ENCODE data around the gene HIVEP3.

The HIVEP3 gene

DNA sequence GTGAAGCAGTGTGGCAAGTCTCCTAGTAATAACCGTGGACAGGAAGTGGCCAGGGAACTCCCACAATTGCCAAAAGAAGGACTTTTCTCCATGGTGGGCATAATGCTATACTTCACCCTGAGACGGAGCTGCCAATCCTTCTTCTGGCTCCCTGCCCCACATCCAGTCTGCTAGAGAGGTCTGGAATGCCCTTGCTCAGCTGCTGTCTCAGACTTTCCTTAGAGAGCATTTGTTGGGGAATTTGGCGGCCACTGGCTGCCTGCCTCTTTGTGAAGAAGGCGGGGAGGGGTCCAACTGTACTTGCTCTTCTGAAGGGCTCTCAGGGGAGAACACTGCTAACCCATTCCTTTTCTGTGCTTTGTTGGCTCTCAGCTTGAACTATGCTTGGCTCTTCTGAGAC, 310.5 kb downstream of the HIVEP3 start:
- ChIA-PET POLR2A (no interaction called here), CTCF (no interaction called here)
- H3K4me3 ChIP-seq (ENCODE audit: control insufficient read depth in 1 of 7, extremely low read depth in 1 of 7, insufficient read depth in 4 of 7, low read depth in 2 of 7, low read length in 6 of 7): no peak overlapping the region
- H3K36me3 ChIP-seq (ENCODE audit: control insufficient read depth in 4 of 4, insufficient read depth in 4 of 4, low read length in 3 of 4): no peaks in the 10 kb centered on the region
- no peak for DNase-seq
- H3K9me3 ChIP-seq (ENCODE audit: control extremely low read depth in 1 of 5, control insufficient read depth in 4 of 5, insufficient read depth in 2 of 5, low read depth in 1 of 5, low read length in 4 of 5): peaks cover 0 to 2% (median 0%) of the 10 kb centered on the region in 5 experiments
- no peaks in the 10 kb centered on the region for H3K27me3 ChIP-seq (replicated peaks in 2 of 5; ENCODE audit: control insufficient read depth in 4 of 5, insufficient read depth in 5 of 5, low read length in 4 of 5)
- peaks cover 0 to 14% (median 0%) of the 10 kb centered on the region in 4 experiments for H3K4me1 ChIP-seq (ENCODE audit: control extremely low read depth in 1 of 4, control insufficient read depth in 4 of 4, insufficient read depth in 4 of 4, low read length in 3 of 4)
- H3K27ac ChIP-seq (ENCODE audit: insufficient read depth in 1 of 2, low read depth in 1 of 2, low read length in 2 of 2, poor library complexity in 1 of 2, severe bottlenecking in 2 of 2): no peak overlapping the region
- WGBS (ENCODE audit: insufficient coverage): 92% methylated on average over 4 of the region's 4 CpGs

DNA sequence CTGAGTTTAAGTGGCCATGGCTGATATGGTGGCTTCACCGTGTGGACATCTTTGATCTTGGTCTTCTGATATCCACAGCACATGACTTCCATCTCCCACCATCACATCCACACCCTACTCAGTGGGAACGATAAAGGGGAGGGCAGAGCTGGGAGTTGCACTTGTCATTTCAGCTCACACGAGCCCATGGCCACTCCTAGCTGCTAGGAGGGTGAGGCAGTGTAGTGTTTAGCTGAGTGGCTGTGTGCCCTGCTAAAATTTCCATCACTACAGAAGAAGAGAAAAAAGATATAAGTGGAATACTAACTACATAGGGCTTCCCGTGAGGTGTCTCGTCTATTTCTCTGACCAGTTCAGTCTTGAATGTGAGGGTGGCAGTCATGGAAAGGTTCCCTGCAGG, 310.9 kb downstream of the HIVEP3 start:
- 96% methylated on average over 2 of the region's 5 CpGs for WGBS (ENCODE audit: insufficient coverage)
- ChIA-PET CTCF (no interaction called here), POLR2A (no interaction called here)
- DNase-seq: no peak
- Histone ChIP-seq H3K4me1 (ENCODE audit: control extremely low read depth in 1 of 4, control insufficient read depth in 4 of 4, insufficient read depth in 4 of 4, low read length in 3 of 4) (peaks cover 0 to 14% (median 0%) of the 10 kb centered on the region in 4 experiments), H3K36me3 (ENCODE audit: control insufficient read depth in 4 of 4, insufficient read depth in 4 of 4, low read length in 3 of 4) (no peaks in the 10 kb centered on the region), H3K27ac (ENCODE audit: insufficient read depth in 1 of 2, low read depth in 1 of 2, low read length in 2 of 2, poor library complexity in 1 of 2, severe bottlenecking in 2 of 2) (no peak overlapping the region), H3K4me3 (ENCODE audit: control insufficient read depth in 1 of 7, extremely low read depth in 1 of 7, insufficient read depth in 4 of 7, low read depth in 2 of 7, low read length in 6 of 7) (no peak overlapping the region), H3K9me3 (ENCODE audit: control extremely low read depth in 1 of 5, control insufficient read depth in 4 of 5, insufficient read depth in 2 of 5, low read depth in 1 of 5, low read length in 4 of 5) (peaks cover 0 to 2% (median 0%) of the 10 kb centered on the region in 5 experiments), H3K27me3 (replicated peaks in 2 of 5; ENCODE audit: control insufficient read depth in 4 of 5, insufficient read depth in 5 of 5, low read length in 4 of 5) (no peaks in the 10 kb centered on the region)

DNA sequence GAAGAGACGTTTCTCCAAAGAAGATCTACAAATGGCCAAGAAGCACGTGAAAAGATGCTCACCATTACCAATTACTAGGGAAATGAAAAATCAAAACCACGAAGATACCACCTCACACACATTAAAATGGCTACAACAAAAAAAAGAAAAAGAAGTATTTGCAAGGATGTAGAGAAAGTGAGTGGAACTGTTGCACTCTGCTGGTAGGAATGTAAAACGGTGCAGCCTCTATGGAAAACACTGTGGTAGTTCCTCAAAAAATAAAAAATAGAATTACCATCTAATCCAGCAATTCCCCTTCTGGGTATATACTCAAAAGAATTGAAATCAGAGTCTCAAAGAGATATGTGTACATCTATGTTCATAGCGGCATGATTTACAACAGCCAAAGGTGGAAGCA, 318.8 kb downstream of the HIVEP3 start:
- peak in 1 of 3 donors; percentile 21 for DNase-seq
- ChIA-PET POLR2A (no interaction called here), CTCF (no interaction called here)
- Histone ChIP-seq H3K27me3 (replicated peaks in 2 of 5; ENCODE audit: control insufficient read depth in 4 of 5, insufficient read depth in 5 of 5, low read length in 4 of 5) (no peaks in the 10 kb centered on the region), H3K36me3 (ENCODE audit: control insufficient read depth in 4 of 4, insufficient read depth in 4 of 4, low read length in 3 of 4) (no peaks in the 10 kb centered on the region), H3K27ac (ENCODE audit: insufficient read depth in 1 of 2, low read depth in 1 of 2, low read length in 2 of 2, poor library complexity in 1 of 2, severe bottlenecking in 2 of 2) (no peak overlapping the region), H3K9me3 (ENCODE audit: control extremely low read depth in 1 of 5, control insufficient read depth in 4 of 5, insufficient read depth in 2 of 5, low read depth in 1 of 5, low read length in 4 of 5) (peaks cover 0 to 4% (median 3%) of the 10 kb centered on the region in 5 experiments), H3K4me1 (ENCODE audit: control extremely low read depth in 1 of 4, control insufficient read depth in 4 of 4, insufficient read depth in 4 of 4, low read length in 3 of 4) (no peaks in the 10 kb centered on the region), H3K4me3 (ENCODE audit: control insufficient read depth in 1 of 7, extremely low read depth in 1 of 7, insufficient read depth in 4 of 7, low read depth in 2 of 7, low read length in 6 of 7) (no peak overlapping the region)
- WGBS (ENCODE audit: insufficient coverage): 100% methylated on average over 1 of the region's 5 CpGs

DNA sequence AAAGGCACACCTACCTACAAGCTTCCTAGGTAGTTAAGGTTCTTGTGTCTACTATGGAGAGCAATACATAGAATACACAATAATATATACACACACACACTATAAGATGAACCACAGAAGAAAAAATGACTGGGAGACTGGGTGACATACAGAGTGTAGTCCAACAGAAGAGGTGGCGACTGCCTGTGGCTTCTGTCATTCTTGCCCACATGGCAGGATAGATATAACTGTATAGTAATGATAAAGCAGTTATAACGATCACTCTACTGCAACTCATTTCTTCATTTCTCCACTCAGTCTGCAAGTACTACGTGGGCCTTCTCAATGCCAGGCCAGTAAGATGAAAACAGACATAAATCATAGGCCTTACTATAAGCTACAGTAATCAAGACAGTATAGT, 320.4 kb downstream of the HIVEP3 start:
- Histone ChIP-seq H3K36me3 (ENCODE audit: control insufficient read depth in 4 of 4, insufficient read depth in 4 of 4, low read length in 3 of 4) (no peaks in the 10 kb centered on the region), H3K9me3 (ENCODE audit: control extremely low read depth in 1 of 5, control insufficient read depth in 4 of 5, insufficient read depth in 2 of 5, low read depth in 1 of 5, low read length in 4 of 5) (peaks cover 0 to 4% (median 3%) of the 10 kb centered on the region in 5 experiments), H3K27me3 (replicated peaks in 2 of 5; ENCODE audit: control insufficient read depth in 4 of 5, insufficient read depth in 5 of 5, low read length in 4 of 5) (no peaks in the 10 kb centered on the region), H3K27ac (ENCODE audit: insufficient read depth in 1 of 2, low read depth in 1 of 2, low read length in 2 of 2, poor library complexity in 1 of 2, severe bottlenecking in 2 of 2) (no peak overlapping the region), H3K4me3 (ENCODE audit: control insufficient read depth in 1 of 7, extremely low read depth in 1 of 7, insufficient read depth in 4 of 7, low read depth in 2 of 7, low read length in 6 of 7) (no peak overlapping the region), H3K4me1 (ENCODE audit: control extremely low read depth in 1 of 4, control insufficient read depth in 4 of 4, insufficient read depth in 4 of 4, low read length in 3 of 4) (no peaks in the 10 kb centered on the region)
- no CpG with 5 or more reads among the region's 3 CpGs for WGBS (ENCODE audit: insufficient coverage)
- POLR2A ChIA-PET: interaction anchor here (0.8 kb wide), 1 partner anchor 9 kb away, joined by 3 read pairs; no protein-coding TSS in a partner anchor
- no peak for DNase-seq
- CTCF ChIA-PET: no interaction called here

DNA sequence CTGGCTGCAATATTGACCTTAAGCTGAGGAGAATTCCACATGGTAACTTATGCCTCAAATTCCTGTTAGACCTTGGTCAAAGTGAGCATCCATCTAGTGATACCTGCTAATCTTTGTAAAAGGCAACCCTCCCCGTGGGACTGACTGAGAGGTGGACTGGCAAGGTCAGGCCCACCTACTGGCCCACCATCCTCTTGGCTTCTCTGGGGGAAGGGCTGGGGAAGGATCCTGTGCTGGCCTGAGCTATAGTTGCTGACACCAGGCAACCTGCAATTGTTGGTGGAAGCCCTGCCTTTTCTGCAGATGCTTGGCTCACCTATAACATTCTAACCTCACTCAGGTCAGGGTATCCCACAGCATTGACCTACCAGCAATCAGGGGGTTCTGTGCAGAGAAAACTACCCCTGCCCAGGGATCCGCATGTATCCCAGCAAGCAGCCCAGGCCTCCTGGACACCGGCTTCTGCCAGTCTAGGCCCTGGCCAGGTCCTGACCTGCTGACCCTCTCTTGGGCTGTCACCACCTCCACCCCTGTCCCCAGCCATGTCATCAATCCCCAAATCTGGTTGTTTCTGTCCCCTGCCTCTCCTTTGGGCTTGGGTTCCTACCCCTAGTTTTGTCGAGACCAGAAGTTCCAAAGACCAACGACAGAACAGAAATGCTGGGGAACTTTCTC, 326.1 kb downstream of the HIVEP3 start:
- ChIA-PET CTCF (interaction anchor here (0.7 kb wide), 1 partner anchor 16 kb away, joined by 3 read pairs; no protein-coding TSS in a partner anchor), POLR2A (interaction anchor here (0.7 kb wide), 1 partner anchor 403 kb away, joined by 3 read pairs; no protein-coding TSS in a partner anchor)
- DNase-seq: no peak
- peaks cover 0 to 5% (median 0%) of the 10 kb centered on the region in 5 experiments for H3K9me3 ChIP-seq (ENCODE audit: control extremely low read depth in 1 of 5, control insufficient read depth in 4 of 5, insufficient read depth in 2 of 5, low read depth in 1 of 5, low read length in 4 of 5)
- H3K4me1 ChIP-seq (ENCODE audit: control extremely low read depth in 1 of 4, control insufficient read depth in 4 of 4, insufficient read depth in 4 of 4, low read length in 3 of 4): no peaks in the 10 kb centered on the region
- no peaks in the 10 kb centered on the region for H3K36me3 ChIP-seq (ENCODE audit: control insufficient read depth in 4 of 4, insufficient read depth in 4 of 4, low read length in 3 of 4)
- H3K27me3 ChIP-seq (replicated peaks in 2 of 5; ENCODE audit: control insufficient read depth in 4 of 5, insufficient read depth in 5 of 5, low read length in 4 of 5): no peaks in the 10 kb centered on the region
- H3K27ac ChIP-seq (ENCODE audit: insufficient read depth in 1 of 2, low read depth in 1 of 2, low read length in 2 of 2, poor library complexity in 1 of 2, severe bottlenecking in 2 of 2): no peak overlapping the region
- no peak overlapping the region for H3K4me3 ChIP-seq (ENCODE audit: control insufficient read depth in 1 of 7, extremely low read depth in 1 of 7, insufficient read depth in 4 of 7, low read depth in 2 of 7, low read length in 6 of 7)
- 98% methylated on average over 5 of the region's 5 CpGs for WGBS (ENCODE audit: insufficient coverage)

DNA sequence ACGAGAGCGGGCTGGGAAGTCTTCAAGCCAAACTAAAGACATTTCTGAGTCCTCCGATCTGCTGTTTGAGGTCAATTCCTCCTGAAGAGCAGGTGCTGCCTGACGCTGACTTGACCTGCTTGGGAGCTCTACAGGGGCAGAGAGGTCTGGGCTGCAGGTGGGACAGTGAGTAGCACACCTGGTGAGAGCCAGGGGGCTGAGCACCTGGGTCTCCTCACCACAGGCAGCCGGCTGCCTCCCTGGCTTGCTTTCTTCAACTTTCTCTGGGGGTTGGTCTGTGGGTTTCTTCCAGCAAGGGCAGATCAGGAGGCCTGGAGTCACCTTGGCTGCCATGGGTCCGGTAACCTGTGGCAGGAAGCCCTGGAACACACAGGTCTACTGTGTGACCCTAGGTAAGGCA, 326.8 kb downstream of the HIVEP3 start:
- no peak overlapping the region for H3K27ac ChIP-seq (ENCODE audit: insufficient read depth in 1 of 2, low read depth in 1 of 2, low read length in 2 of 2, poor library complexity in 1 of 2, severe bottlenecking in 2 of 2)
- 97% methylated on average over 5 of the region's 6 CpGs for WGBS (ENCODE audit: insufficient coverage)
- no peak overlapping the region for H3K4me3 ChIP-seq (ENCODE audit: control insufficient read depth in 1 of 7, extremely low read depth in 1 of 7, insufficient read depth in 4 of 7, low read depth in 2 of 7, low read length in 6 of 7)
- POLR2A ChIA-PET: no interaction called here
- H3K36me3 ChIP-seq (ENCODE audit: control insufficient read depth in 4 of 4, insufficient read depth in 4 of 4, low read length in 3 of 4): no peaks in the 10 kb centered on the region
- no peak for DNase-seq
- CTCF ChIA-PET: no interaction called here
- no peaks in the 10 kb centered on the region for H3K4me1 ChIP-seq (ENCODE audit: control extremely low read depth in 1 of 4, control insufficient read depth in 4 of 4, insufficient read depth in 4 of 4, low read length in 3 of 4)
- no peaks in the 10 kb centered on the region for H3K27me3 ChIP-seq (replicated peaks in 2 of 5; ENCODE audit: control insufficient read depth in 4 of 5, insufficient read depth in 5 of 5, low read length in 4 of 5)
- peaks cover 0 to 5% (median 0%) of the 10 kb centered on the region in 5 experiments for H3K9me3 ChIP-seq (ENCODE audit: control extremely low read depth in 1 of 5, control insufficient read depth in 4 of 5, insufficient read depth in 2 of 5, low read depth in 1 of 5, low read length in 4 of 5)

DNA sequence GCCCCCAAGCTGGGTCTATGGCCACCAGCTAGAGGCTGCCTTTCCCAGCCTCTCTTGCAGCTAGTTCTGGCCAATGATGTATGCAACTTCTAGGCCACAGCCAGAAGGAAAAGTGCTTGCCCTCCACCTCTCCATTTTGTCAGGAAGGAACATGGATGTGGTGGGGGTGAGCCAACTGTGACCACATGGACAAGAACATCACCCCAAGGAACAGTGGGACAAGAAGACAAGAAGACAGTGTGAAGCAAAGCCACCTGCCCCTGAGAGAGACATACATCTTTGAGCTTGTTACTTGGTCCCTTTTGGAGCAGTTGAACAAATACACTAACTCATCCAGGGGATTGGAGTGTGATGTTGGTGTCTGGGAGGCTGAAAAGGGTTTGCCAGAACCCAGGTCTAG, 328.4 kb downstream of the HIVEP3 start:
- Histone ChIP-seq H3K27me3 (replicated peaks in 2 of 5; ENCODE audit: control insufficient read depth in 4 of 5, insufficient read depth in 5 of 5, low read length in 4 of 5) (no peaks in the 10 kb centered on the region), H3K9me3 (ENCODE audit: control extremely low read depth in 1 of 5, control insufficient read depth in 4 of 5, insufficient read depth in 2 of 5, low read depth in 1 of 5, low read length in 4 of 5) (peaks cover 0 to 5% (median 0%) of the 10 kb centered on the region in 5 experiments), H3K4me1 (ENCODE audit: control extremely low read depth in 1 of 4, control insufficient read depth in 4 of 4, insufficient read depth in 4 of 4, low read length in 3 of 4) (no peaks in the 10 kb centered on the region), H3K27ac (ENCODE audit: insufficient read depth in 1 of 2, low read depth in 1 of 2, low read length in 2 of 2, poor library complexity in 1 of 2, severe bottlenecking in 2 of 2) (no peak overlapping the region), H3K36me3 (ENCODE audit: control insufficient read depth in 4 of 4, insufficient read depth in 4 of 4, low read length in 3 of 4) (no peaks in the 10 kb centered on the region), H3K4me3 (ENCODE audit: control insufficient read depth in 1 of 7, extremely low read depth in 1 of 7, insufficient read depth in 4 of 7, low read depth in 2 of 7, low read length in 6 of 7) (no peak overlapping the region)
- ChIA-PET CTCF (interaction anchor here (1.9 kb wide), 1 partner anchor 12 kb away, joined by 6 read pairs; no protein-coding TSS in a partner anchor), POLR2A (interaction anchor here (1.2 kb wide), 1 partner anchor 9 kb away, joined by 3 read pairs; no protein-coding TSS in a partner anchor)
- DNase-seq: no peak

Measured in common myeloid progenitor, CD34-positive (primary cell).